Fibroblast of lung (primary cell): ENCODE results near the gene TMC1. TPM values are rescaled to one million over a fixed set of nuclear protein-coding genes. Genes with fewer than 3 reads are reported as not detected.

Experiments
- DNase-seq, 2 donors: peaks; one replicate each; pipeline versions ENCODE4 v3.0.0 to v3.0.0-alpha.2; 2010; ENCODE audit warnings: low read depth in 2 of 2
- H2AFZ ChIP-seq: 2 replicates; pipeline ENCODE4 v1.5.1; 2012; ENCODE audit warnings: low read length, control low read depth, inconsistent platforms
- H3K27ac ChIP-seq: 2 replicates; pipeline ENCODE4 v1.5.1; 2011; ENCODE audit warnings: low read length, control low read depth; ENCODE audit not compliant: insufficient read depth
- H3K27me3 ChIP-seq: 2 replicates; pipeline ENCODE4 v1.5.1; 2011; ENCODE audit warnings: mild to moderate bottlenecking, low read length; ENCODE audit not compliant: control insufficient read depth, insufficient read depth
- H3K36me3 ChIP-seq: 2 replicates; pipeline ENCODE4 v1.5.1; 2011; ENCODE audit warnings: low read length; ENCODE audit not compliant: control insufficient read depth, insufficient read depth
- H3K4me1 ChIP-seq: 2 replicates; pipeline ENCODE4 v1.5.1; 2011; ENCODE audit warnings: low read length; ENCODE audit not compliant: control insufficient read depth, insufficient read depth; ENCODE audit errors: extremely low read depth
- H3K4me2 ChIP-seq: 2 replicates; pipeline ENCODE4 v1.5.1; 2011; ENCODE audit warnings: low read length, control low read depth; ENCODE audit not compliant: insufficient read depth; ENCODE audit errors: extremely low read depth
- H3K4me3 ChIP-seq, 4 experiments: fragments of 200-600 bp in 1 of 4; sonication (generic) in 1 of 4; replicated peaks in 1 of 4; 2 replicates each; pipeline ENCODE4 v1.5.1; 2011 to 2016; ENCODE audit warnings: low read length in 4 of 4, low read depth in 3 of 4, mild to moderate bottlenecking in 3 of 4, control low read depth in 2 of 4, inconsistent platforms in 1 of 4, mixed read lengths in 1 of 4; ENCODE audit not compliant: insufficient read depth in 1 of 4; ENCODE audit errors: control extremely low read depth in 1 of 4
- H3K79me2 ChIP-seq: 2 replicates; pipeline ENCODE4 v1.5.1; 2012; ENCODE audit warnings: mild to moderate bottlenecking, low read length, inconsistent platforms; ENCODE audit not compliant: control insufficient read depth, insufficient read depth
- H3K9ac ChIP-seq: 2 replicates; pipeline ENCODE4 v1.5.1; 2011; ENCODE audit warnings: mild to moderate bottlenecking, low read length, control low read depth; ENCODE audit not compliant: insufficient read depth
- H3K9me3 ChIP-seq: 2 replicates; pipeline ENCODE4 v1.5.1; 2012; ENCODE audit warnings: low read depth, low read length; ENCODE audit not compliant: control insufficient read depth, insufficient read depth
- H4K20me1 ChIP-seq: 2 replicates; pipeline ENCODE4 v1.5.1; 2011; ENCODE audit warnings: low read length; ENCODE audit not compliant: control insufficient read depth, insufficient read depth; ENCODE audit errors: extremely low read depth
- CTCF ChIP-seq, 2 donors: IDR thresholded peaks in 1 of 2; conservative IDR thresholded peaks in 1 of 2; 1 replicate in 1 of 2; 2 replicates in 1 of 2; pipeline ENCODE4 v1.5.1; 2011 to 2012; ENCODE audit warnings: low read length in 2 of 2, control low read depth in 1 of 2, inconsistent platforms in 1 of 2, low read depth in 1 of 2, mild to moderate bottlenecking in 1 of 2
- EZH2 ChIP-seq: IDR thresholded peaks from 2 replicates; pipeline ENCODE4 v1.5.1; 2012; ENCODE audit warnings: low read length, control low read depth, mild to moderate bottlenecking; ENCODE audit errors: missing control alignments
- polyA plus RNA-seq, 2 donors: library from polyadenylated mRNA; depleted of rRNA in 1 of 2; stranded (reverse) in 1 of 2; unstranded in 1 of 2; fragments of >200 nt; gene quantifications; 2 replicates each; pipeline ENCODE4 v1.2.1, GENCODE V29; 2011 to 2012; ENCODE audit warnings: missing spikeins in 1 of 2
- total RNA-seq: library from RNA; depleted of rRNA; stranded (reverse); fragments of >200 nt; gene quantifications from 2 replicates; pipeline ENCODE4 v1.2.1, GENCODE V29; 2014

Gene TMC1
- total and polyA plus RNA-seq, 2 donors (not counting 1 experiment from before 2014, with no cell fraction given) = 0.27 to 0.33 TPM

DNA sequence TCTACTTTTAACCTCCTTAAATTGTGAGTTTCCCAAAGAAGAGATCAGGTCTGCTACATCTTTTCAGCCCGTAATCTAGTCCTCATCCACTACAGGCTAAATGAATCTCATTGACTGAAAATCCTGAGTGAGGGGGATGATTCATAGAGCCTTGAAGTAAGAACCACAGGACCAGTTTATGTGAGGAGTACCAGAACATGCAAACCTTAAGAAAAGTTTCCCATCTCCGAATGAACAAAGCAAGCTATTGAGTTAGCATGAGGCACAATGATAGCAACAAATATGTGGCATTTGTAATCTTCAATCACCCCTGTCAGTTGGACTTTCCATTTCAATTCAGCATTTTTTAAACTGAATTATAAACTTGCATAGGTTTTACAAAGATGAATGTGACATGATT, 234.4 kb downstream of the TMC1 start:
- no peak for TF ChIP-seq CTCF (conservative IDR thresholded peaks at IDR 0.05 in 1 of 2, IDR thresholded peaks at IDR 0.05 in 1 of 2; ENCODE audit: low read depth in 1 of 2, low read length in 2 of 2)
- no peak for TF ChIP-seq EZH2
- H3K9me3 ChIP-seq = no peaks in the 10 kb centered on the region
- no peaks in the 10 kb centered on the region for H3K79me2 ChIP-seq
- H3K4me3 ChIP-seq = no peak overlapping the region
- H4K20me1 ChIP-seq = no peaks in the 10 kb centered on the region
- H2AFZ ChIP-seq = no peak overlapping the region
- no peak overlapping the region for H3K4me2 ChIP-seq
- no peak overlapping the region for H3K27ac ChIP-seq
- H3K4me1 ChIP-seq = no peaks in the 10 kb centered on the region
- H3K27me3 ChIP-seq = no peaks in the 10 kb centered on the region
- H3K36me3 ChIP-seq = no peaks in the 10 kb centered on the region
- no peak for DNase-seq
- H3K9ac ChIP-seq = no peak overlapping the region

- H3K36me3 ChIP-seq = no peaks in the 10 kb centered on the region
- H3K9ac ChIP-seq = no peak overlapping the region
- no peak overlapping the region for H3K4me3 ChIP-seq
- no peak overlapping the region for H2AFZ ChIP-seq
- H4K20me1 ChIP-seq = no peaks in the 10 kb centered on the region
- no peaks in the 10 kb centered on the region for H3K9me3 ChIP-seq
- no peaks in the 10 kb centered on the region for H3K4me1 ChIP-seq
- H3K27ac ChIP-seq = no peak overlapping the region
- H3K27me3 ChIP-seq = no peaks in the 10 kb centered on the region
- no peak for TF ChIP-seq EZH2
- no peak for TF ChIP-seq CTCF (conservative IDR thresholded peaks at IDR 0.05 in 1 of 2, IDR thresholded peaks at IDR 0.05 in 1 of 2; ENCODE audit: low read depth in 1 of 2, low read length in 2 of 2)
- no peak for DNase-seq
- no peaks in the 10 kb centered on the region for H3K79me2 ChIP-seq
- no peak overlapping the region for H3K4me2 ChIP-seq
Measured at GRCh38 chr9:72758944-72759343, 237.5 kb downstream of the TMC1 start.

DNA sequence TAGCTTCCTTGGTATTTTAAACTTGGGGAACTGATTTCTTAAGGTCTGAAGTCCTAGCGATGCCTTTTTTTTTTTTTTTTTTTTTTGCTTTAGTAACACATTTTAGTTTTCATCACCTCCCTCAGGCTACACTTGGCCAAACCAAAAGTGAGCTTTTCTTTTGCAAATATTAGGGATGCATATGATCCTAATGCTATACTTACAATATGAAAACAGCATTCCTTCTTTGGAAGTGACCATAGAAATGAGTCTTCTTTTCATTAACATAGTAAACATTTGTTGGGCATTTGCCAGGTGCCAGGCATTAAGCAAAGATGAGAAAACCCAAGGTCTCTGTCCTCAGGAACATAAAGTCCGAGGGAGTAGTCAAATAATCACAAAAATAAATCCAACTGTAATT, 241.6 kb downstream of the TMC1 start:
- Histone ChIP-seq H3K4me2 (no peak overlapping the region), H3K9me3 (no peaks in the 10 kb centered on the region), H3K4me1 (no peaks in the 10 kb centered on the region), H3K27me3 (no peaks in the 10 kb centered on the region), H3K9ac (no peak overlapping the region), H4K20me1 (no peaks in the 10 kb centered on the region), H2AFZ (no peak overlapping the region), H3K79me2 (no peaks in the 10 kb centered on the region), H3K27ac (no peak overlapping the region), H3K4me3 (no peak overlapping the region), H3K36me3 (no peaks in the 10 kb centered on the region)
- TF ChIP-seq EZH2 (no peak), CTCF (conservative IDR thresholded peaks at IDR 0.05 in 1 of 2, IDR thresholded peaks at IDR 0.05 in 1 of 2; ENCODE audit: low read depth in 1 of 2, low read length in 2 of 2) (no peak)
- DNase-seq = no peak
